ENCODE data around the gene COP1. TPM values are rescaled to one million over a fixed set of nuclear protein-coding genes. Genes with fewer than 3 reads are reported as not detected.

The COP1 gene
- total RNA-seq, 1 donor = 64.8 TPM

GRCh38 chr1:176216031-176216430 lies 8.9 kb upstream of the COP1 start:
- Histone ChIP-seq H3K9me3 (ENCODE audit: low read depth, low read length) (no peaks in the 10 kb centered on the region), H3K4me1 (ENCODE audit: insufficient read depth, low read length) (no peaks in the 10 kb centered on the region), H3K36me3 (ENCODE audit: insufficient read depth, low read length) (no peaks in the 10 kb centered on the region), H3K27ac (ENCODE audit: low read depth, low read length) (no peak overlapping the region), H3K79me2 (ENCODE audit: insufficient read depth, low read length) (no peaks in the 10 kb centered on the region), H3K4me2 (ENCODE audit: insufficient read depth, low read length) (no peak overlapping the region), H4K20me1 (ENCODE audit: insufficient read depth, low read length) (no peaks in the 10 kb centered on the region), H2AFZ (ENCODE audit: low read length) (no peak overlapping the region), H3K27me3 (ENCODE audit: insufficient read depth, low read length) (no peaks in the 10 kb centered on the region), H3K4me3 (ENCODE audit: insufficient read depth, low read length) (no peak overlapping the region)
- DNase-seq (ENCODE audit: insufficient read length, low spot score, missing footprints) = no peak
- TF ChIP-seq CTCF (IDR thresholded peaks at IDR 0.05; ENCODE audit: extremely low read depth, low read depth, low read length) = no peak

GRCh38 chr1:176211396-176212165 lies 4.5 kb upstream of the COP1 start:
- DNase-seq (ENCODE audit: insufficient read length, low spot score, missing footprints) = no peak
- Histone ChIP-seq H3K79me2 (ENCODE audit: insufficient read depth, low read length) (peaks cover 8% of the 10 kb centered on the region), H3K4me2 (ENCODE audit: insufficient read depth, low read length) (no peak overlapping the region), H2AFZ (ENCODE audit: low read length) (no peak overlapping the region), H4K20me1 (ENCODE audit: insufficient read depth, low read length) (no peaks in the 10 kb centered on the region), H3K36me3 (ENCODE audit: insufficient read depth, low read length) (no peaks in the 10 kb centered on the region), H3K9me3 (ENCODE audit: low read depth, low read length) (no peaks in the 10 kb centered on the region), H3K4me3 (ENCODE audit: insufficient read depth, low read length) (no peak overlapping the region), H3K4me1 (ENCODE audit: insufficient read depth, low read length) (peaks cover 5% of the 10 kb centered on the region), H3K27ac (ENCODE audit: low read depth, low read length) (no peak overlapping the region), H3K27me3 (ENCODE audit: insufficient read depth, low read length) (no peaks in the 10 kb centered on the region)
- TF ChIP-seq CTCF (IDR thresholded peaks at IDR 0.05; ENCODE audit: extremely low read depth, low read depth, low read length) = no peak

- Histone ChIP-seq H3K27me3 (ENCODE audit: insufficient read depth, low read length) (no peaks in the 10 kb centered on the region), H3K36me3 (ENCODE audit: insufficient read depth, low read length) (no peaks in the 10 kb centered on the region), H4K20me1 (ENCODE audit: insufficient read depth, low read length) (peaks cover 31% of the 10 kb centered on the region), H3K4me1 (ENCODE audit: insufficient read depth, low read length) (peaks cover 22% of the 10 kb centered on the region), H2AFZ (ENCODE audit: low read length) (peak overlapping the region; percentile 98), H3K4me3 (ENCODE audit: insufficient read depth, low read length) (peak overlapping the region; percentile 93), H3K4me2 (ENCODE audit: insufficient read depth, low read length) (peak overlapping the region; percentile 97), H3K27ac (ENCODE audit: low read depth, low read length) (peak overlapping the region; percentile 83), H3K79me2 (ENCODE audit: insufficient read depth, low read length) (peaks cover 43% of the 10 kb centered on the region), H3K9me3 (ENCODE audit: low read depth, low read length) (no peaks in the 10 kb centered on the region)
- TF ChIP-seq CTCF (IDR thresholded peaks at IDR 0.05; ENCODE audit: extremely low read depth, low read depth, low read length) = no peak
- no peak for DNase-seq (ENCODE audit: insufficient read length, low spot score, missing footprints)
Measured at GRCh38 chr1:176208034-176208433, 948 bp upstream of the COP1 start.

GRCh38 chr1:176206006-176206960 lies 803 bp downstream of the COP1 start:
- Histone ChIP-seq H3K9me3 (ENCODE audit: low read depth, low read length) (no peaks in the 10 kb centered on the region), H3K4me1 (ENCODE audit: insufficient read depth, low read length) (peaks cover 22% of the 10 kb centered on the region), H3K4me2 (ENCODE audit: insufficient read depth, low read length) (peak overlapping the region; percentile 97), H3K27ac (ENCODE audit: low read depth, low read length) (peak overlapping the region; percentile 83), H4K20me1 (ENCODE audit: insufficient read depth, low read length) (peaks cover 46% of the 10 kb centered on the region), H3K36me3 (ENCODE audit: insufficient read depth, low read length) (no peaks in the 10 kb centered on the region), H3K79me2 (ENCODE audit: insufficient read depth, low read length) (peaks cover 59% of the 10 kb centered on the region), H2AFZ (ENCODE audit: low read length) (peak overlapping the region; percentile 98), H3K27me3 (ENCODE audit: insufficient read depth, low read length) (no peaks in the 10 kb centered on the region), H3K4me3 (ENCODE audit: insufficient read depth, low read length) (peak overlapping the region; percentile 93)
- DNase-seq (ENCODE audit: insufficient read length, low spot score, missing footprints) = peak; percentile 76
- TF ChIP-seq CTCF (IDR thresholded peaks at IDR 0.05; ENCODE audit: extremely low read depth, low read depth, low read length) = no peak

Measured in osteoblast (primary cell).